ENCODE results near the gene DUSP22. TPM values are rescaled to one million over a fixed set of nuclear protein-coding genes. Genes with fewer than 3 reads are reported as not detected.

DUSP22 gene
- total and polyA plus RNA-seq, 9 of the 15 experiments (the other 6 are each of a cell fraction or from before 2014, with no cell fraction given), result 9.3 to 19.4 (median 11.8) TPM

- TF ChIP-seq KAT7 (CRISPR knock-in tag; IDR thresholded peaks at IDR 0.05; ENCODE audit: borderline replicate concordance), result no peak
Observed at GRCh38 chr6:339480-339879, 47.2 kb downstream of the DUSP22 start (continued).

GRCh38 chr6:340186-340955 lies 48.1 kb downstream of the DUSP22 start:
- 34% methylated on average over 6 of the region's 6 CpGs for WGBS (ENCODE audit: insufficient coverage, low coverage, missing lambda C conversion rate)
- intact Hi-C loops (cut with micrococcal nuclease), result loop anchor here (2.0 kb wide), 1 partner anchor 48 kb away; the partner anchor contains the start of gene DUSP22
- H3K4me2 ChIP-seq (ENCODE audit: insufficient read depth, low read length), result 0 out of 2 replicates have a peak overlapping the region, but pooled peaks have one; percentile 62
- no TSS peak for BruUV-seq (replicated peaks)
- H3K9me3 ChIP-seq (replicated peaks; ENCODE audit: control insufficient read depth, insufficient read depth, low read depth, low read length), result no peaks in the 10 kb centered on the region
- no peak overlapping the region for H3K4me3 ChIP-seq
- ChIA-PET CTCF (ENCODE audit: low intra/inter-chr PET ratio) (no interaction called here), POLR2A (interaction anchor here (0.6 to 3.7 kb wide), 8 partner anchors 8 to 405 kb away, joined by 3 to 19 read pairs (median 4); no protein-coding TSS in a partner anchor)
- H3K27ac ChIP-seq (ENCODE audit: extremely low read depth, low read depth, low read length), result no peak overlapping the region
- H3K4me1 ChIP-seq (replicated peaks in 1 of 2; ENCODE audit: control insufficient read depth in 2 of 2, insufficient read depth in 2 of 2, low read length in 2 of 2), result peaks cover 20 to 44% of the 10 kb centered on the region in 2 experiments
- no peak overlapping the region for H3K9ac ChIP-seq (ENCODE audit: insufficient read depth in 1 of 2, low read depth in 2 of 2, low read length in 2 of 2)
- H3K79me2 ChIP-seq (ENCODE audit: control insufficient read depth, insufficient read depth, low read length), result no peaks in the 10 kb centered on the region
- H4K20me1 ChIP-seq (replicated peaks; ENCODE audit: control insufficient read depth, insufficient read depth, low read length), result peaks cover 15% of the 10 kb centered on the region
- in situ Hi-C loops (cut with MboI), result no loop called here
- no peak overlapping the region for H2AFZ ChIP-seq (ENCODE audit: low read depth, low read length)
- FAIRE-seq (no peak), DNase-seq (ENCODE audit: extremely low read depth in 1 of 4, low spot score in 3 of 4) (no peak), ATAC-seq (peak; percentile 13)
- no peaks in the 10 kb centered on the region for H3K9me1 ChIP-seq (ENCODE audit: control insufficient read depth, insufficient read depth, low read length)
- no peaks in the 10 kb centered on the region for H3K36me3 ChIP-seq (ENCODE audit: control insufficient read depth, insufficient read depth, low read length)
- peaks cover 0 to 15% of the 10 kb centered on the region in 2 experiments; a peak in 3 of 5 replicates for H3K27me3 ChIP-seq (ENCODE audit: control insufficient read depth in 2 of 2, insufficient read depth in 2 of 2, low read length in 2 of 2)
- TF ChIP-seq PPARD (CRISPR knock-in tag; IDR thresholded peaks at IDR 0.05) (no peak), TAF7 (tag; IDR thresholded peaks at IDR 0.05) (no peak), SMARCA5 (IDR thresholded peaks at IDR 0.05) (no peak), PRMT5 (CRISPR knock-in tag; IDR thresholded peaks at IDR 0.05) (no peak), NCOA1 (IDR thresholded peaks at IDR 0.05; ENCODE audit: low read depth) (no peak), ZNF695 (CRISPR knock-in tag; IDR thresholded peaks at IDR 0.05) (no peak), MECOM (CRISPR knock-in tag; IDR thresholded peaks at IDR 0.05) (0 out of 2 replicates have a peak, but pooled peaks have one; percentile 17), EWSR1 (IDR thresholded peaks at IDR 0.05; ENCODE audit: borderline replicate concordance, low read depth, partially characterized antibody) (no peak), PTBP1 (IDR thresholded peaks at IDR 0.05; ENCODE audit: low read depth, low read length) (no peak), ZNF584 (CRISPR knock-in tag; IDR thresholded peaks at IDR 0.05; ENCODE audit: low read depth) (no peak), PHTF2 (CRISPR knock-in tag; IDR thresholded peaks at IDR 0.05) (no peak), CBX3 (IDR thresholded peaks at IDR 0.05; ENCODE audit: borderline replicate concordance in 1 of 2, low read length in 2 of 2) (no peak), DEAF1 (CRISPR knock-in tag; IDR thresholded peaks at IDR 0.05) (no peak), ZNF140 (CRISPR knock-in tag; IDR thresholded peaks at IDR 0.05) (no peak), ZEB2 (IDR thresholded peaks at IDR 0.05) (no peak), SNIP1 (IDR thresholded peaks at IDR 0.05; ENCODE audit: low read depth) (no peak), IRF2 (CRISPR knock-in tag; IDR thresholded peaks at IDR 0.05) (no peak), ELK3 (CRISPR knock-in tag; IDR thresholded peaks at IDR 0.05) (no peak), RHOXF2B (CRISPR knock-in tag; conservative IDR thresholded peaks at IDR 0.05) (0 out of 2 replicates have a peak, but pooled peaks have one; percentile 24), ZNF253 (CRISPR knock-in tag; conservative IDR thresholded peaks at IDR 0.05) (no peak)
